ENCODE data around the gene SIGLEC7.

DNA sequence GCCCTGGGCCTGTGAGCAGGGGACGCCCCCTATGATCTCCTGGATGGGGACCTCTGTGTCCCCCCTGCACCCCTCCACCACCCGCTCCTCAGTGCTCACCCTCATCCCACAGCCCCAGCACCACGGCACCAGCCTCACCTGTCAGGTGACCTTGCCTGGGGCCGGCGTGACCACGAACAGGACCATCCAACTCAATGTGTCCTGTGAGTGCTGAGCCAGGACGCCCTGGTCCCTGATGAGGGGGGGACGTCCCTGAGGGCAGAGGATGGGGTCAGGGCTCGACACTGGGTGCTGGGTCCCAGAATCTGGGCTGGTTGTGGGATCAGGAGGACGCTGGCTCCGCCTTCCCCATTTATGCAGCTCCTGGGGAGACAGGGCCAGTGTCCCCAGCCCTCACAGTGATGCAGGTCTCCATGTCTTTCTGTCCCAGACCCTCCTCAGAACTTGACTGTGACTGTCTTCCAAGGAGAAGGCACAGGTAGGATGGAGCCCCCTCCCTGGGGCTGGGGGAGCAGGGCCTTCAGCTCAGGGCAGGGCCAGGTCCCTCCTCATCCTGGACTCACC lies 2.5 kb downstream of the SIGLEC7 start:
- TF ChIP-seq, protein P1, sequence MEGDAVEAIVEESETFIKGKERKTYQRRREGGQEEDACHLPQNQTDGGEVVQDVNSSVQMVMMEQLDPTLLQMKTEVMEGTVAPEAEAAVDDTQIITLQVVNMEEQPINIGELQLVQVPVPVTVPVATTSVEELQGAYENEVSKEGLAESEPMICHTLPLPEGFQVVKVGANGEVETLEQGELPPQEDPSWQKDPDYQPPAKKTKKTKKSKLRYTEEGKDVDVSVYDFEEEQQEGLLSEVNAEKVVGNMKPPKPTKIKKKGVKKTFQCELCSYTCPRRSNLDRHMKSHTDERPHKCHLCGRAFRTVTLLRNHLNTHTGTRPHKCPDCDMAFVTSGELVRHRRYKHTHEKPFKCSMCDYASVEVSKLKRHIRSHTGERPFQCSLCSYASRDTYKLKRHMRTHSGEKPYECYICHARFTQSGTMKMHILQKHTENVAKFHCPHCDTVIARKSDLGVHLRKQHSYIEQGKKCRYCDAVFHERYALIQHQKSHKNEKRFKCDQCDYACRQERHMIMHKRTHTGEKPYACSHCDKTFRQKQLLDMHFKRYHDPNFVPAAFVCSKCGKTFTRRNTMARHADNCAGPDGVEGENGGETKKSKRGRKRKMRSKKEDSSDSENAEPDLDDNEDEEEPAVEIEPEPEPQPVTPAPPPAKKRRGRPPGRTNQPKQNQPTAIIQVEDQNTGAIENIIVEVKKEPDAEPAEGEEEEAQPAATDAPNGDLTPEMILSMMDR (IDR thresholded peaks at IDR 0.05), result no peak
- no peak for TF ChIP-seq POLR2A (IDR thresholded peaks at IDR 0.05)
